ENCODE results near the gene EIF5B.
"Not testable (repeated sequence)": the region's sequence is repeated elsewhere in the genome, so short reads cannot be mapped to it uniquely, and the experiment has no call there.

GRCh38 chr2:99354825-99355224 is 17.6 kb downstream of the EIF5B start:
- not testable (repeated sequence) for TF ChIP-seq CTCF (IDR thresholded peaks at IDR 0.05; ENCODE audit: low read depth, low read length); EZH2phosphoT487 (IDR thresholded peaks at IDR 0.05; ENCODE audit: low read depth)

Data from OCI-LY3 (cell line).